ENCODE data around the gene RAET1E. TPM values are rescaled to one million over a fixed set of nuclear protein-coding genes. Genes with fewer than 3 reads are reported as not detected.

Gene RAET1E
- total RNA-seq, 2 donors from 2014 or later, result 0.21 TPM; not detected in 1

DNA sequence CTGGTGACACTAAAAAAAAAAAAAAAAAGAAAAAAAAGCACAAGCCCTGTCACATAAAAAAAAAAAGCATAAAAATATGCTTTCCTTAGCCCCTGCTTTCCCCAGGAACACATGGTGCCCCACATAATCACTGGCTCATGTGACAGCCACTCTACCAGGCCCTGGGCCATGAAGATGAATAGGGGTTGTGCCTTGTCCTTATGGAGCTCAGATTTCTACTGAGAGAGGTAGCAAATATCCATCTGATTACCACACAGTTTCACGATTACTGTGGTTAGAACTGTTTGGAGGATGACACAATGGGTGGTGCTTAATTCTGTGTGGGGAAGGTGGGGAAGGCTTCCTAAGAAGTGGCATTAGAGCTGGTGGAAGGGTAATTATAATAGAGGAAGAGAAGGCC lies 9.3 kb downstream of the RAET1E start:
- intact Hi-C loops (cut with DNase I), result no loop called here
- no peaks in the 10 kb centered on the region for H3K9me3 ChIP-seq
- no peak overlapping the region for H3K27ac ChIP-seq
- no peak overlapping the region for H3K4me3 ChIP-seq
- DNase-seq, result no peak
- no peaks in the 10 kb centered on the region for H3K27me3 ChIP-seq
- H3K36me3 ChIP-seq, result no peaks in the 10 kb centered on the region
- H3K9ac ChIP-seq (ENCODE audit: low read depth in 2 of 2, low read length in 2 of 2), result no peak overlapping the region
- no peaks in the 10 kb centered on the region for H3K4me1 ChIP-seq
- no peak for TF ChIP-seq CTCF (IDR thresholded peaks at IDR 0.05)

DNA sequence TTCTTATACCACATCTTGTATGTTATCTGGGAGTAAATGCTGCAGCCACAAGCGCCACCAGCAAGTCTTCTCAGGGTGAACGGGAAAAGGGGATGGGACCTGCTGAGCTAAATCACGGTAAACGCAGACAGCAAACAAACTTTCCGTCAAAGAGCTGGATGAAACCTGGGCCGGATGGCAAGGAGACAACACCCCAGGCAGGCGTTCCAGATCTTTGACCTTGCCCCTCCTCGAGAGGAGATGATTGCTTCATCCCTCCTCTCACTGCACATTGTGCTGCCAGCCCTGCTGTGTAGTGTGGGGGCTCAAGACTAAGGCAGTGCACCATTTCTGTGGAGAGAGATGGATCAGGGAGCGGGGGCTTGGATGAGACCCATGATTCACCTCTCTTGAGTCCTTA lies 9.8 kb downstream of the RAET1E start:
- Histone ChIP-seq H3K9me3 (no peaks in the 10 kb centered on the region), H3K4me1 (no peaks in the 10 kb centered on the region), H3K4me3 (no peak overlapping the region), H3K36me3 (no peaks in the 10 kb centered on the region), H3K9ac (ENCODE audit: low read depth in 2 of 2, low read length in 2 of 2) (no peak overlapping the region), H3K27ac (no peak overlapping the region), H3K27me3 (no peaks in the 10 kb centered on the region)
- intact Hi-C loops (cut with DNase I), result no loop called here
- peak; percentile 52 for DNase-seq
- TF ChIP-seq CTCF (IDR thresholded peaks at IDR 0.05), result no peak

- H3K4me3 ChIP-seq, result no peak overlapping the region
- no peaks in the 10 kb centered on the region for H3K36me3 ChIP-seq
- H3K4me1 ChIP-seq, result no peaks in the 10 kb centered on the region
- no peak for DNase-seq
- H3K9me3 ChIP-seq, result no peaks in the 10 kb centered on the region
- no peak overlapping the region for H3K9ac ChIP-seq (ENCODE audit: low read depth in 2 of 2, low read length in 2 of 2)
- H3K27me3 ChIP-seq, result no peaks in the 10 kb centered on the region
- no peak for TF ChIP-seq CTCF (IDR thresholded peaks at IDR 0.05)
- intact Hi-C loops (cut with DNase I), result no loop called here
- H3K27ac ChIP-seq, result no peak overlapping the region
These were observed 10.6 kb downstream of the RAET1E start for GRCh38 chr6:149887343-149887742.

DNA sequence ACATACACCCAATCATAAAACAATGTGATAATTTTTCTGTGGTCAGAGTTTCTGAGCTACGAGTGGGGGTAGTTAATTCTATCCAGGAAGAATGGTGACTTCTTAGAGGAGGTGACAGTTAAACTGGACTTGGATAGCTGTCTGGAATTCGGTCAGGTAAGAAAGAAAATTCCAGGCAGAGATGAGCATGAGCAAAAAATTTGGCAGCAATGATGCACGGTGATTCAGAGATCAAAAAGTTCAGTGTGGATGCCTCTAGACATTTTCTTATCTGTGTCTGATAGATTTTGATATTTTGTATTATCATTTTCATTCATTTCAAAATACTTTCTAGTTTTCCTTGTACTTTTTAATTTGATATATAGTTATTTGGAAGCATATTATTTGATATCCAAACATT lies 12.0 kb downstream of the RAET1E start:
- Histone ChIP-seq H3K36me3 (no peaks in the 10 kb centered on the region), H3K4me3 (no peak overlapping the region), H3K9me3 (no peaks in the 10 kb centered on the region), H3K4me1 (no peaks in the 10 kb centered on the region), H3K27me3 (no peaks in the 10 kb centered on the region), H3K27ac (no peak overlapping the region), H3K9ac (ENCODE audit: low read depth in 2 of 2, low read length in 2 of 2) (no peak overlapping the region)
- TF ChIP-seq CTCF (IDR thresholded peaks at IDR 0.05), result no peak
- DNase-seq, result no peak
- intact Hi-C loops (cut with DNase I), result no loop called here

GRCh38 chr6:149884617-149885016 lies 13.3 kb downstream of the RAET1E start:
- no peak overlapping the region for H3K27ac ChIP-seq
- TF ChIP-seq CTCF (IDR thresholded peaks at IDR 0.05), result no peak
- no peaks in the 10 kb centered on the region for H3K36me3 ChIP-seq
- DNase-seq, result no peak
- no peaks in the 10 kb centered on the region for H3K4me1 ChIP-seq
- no peaks in the 10 kb centered on the region for H3K9me3 ChIP-seq
- no peak overlapping the region for H3K9ac ChIP-seq (ENCODE audit: low read depth in 2 of 2, low read length in 2 of 2)
- intact Hi-C loops (cut with DNase I), result no loop called here
- H3K27me3 ChIP-seq, result no peaks in the 10 kb centered on the region
- no peak overlapping the region for H3K4me3 ChIP-seq

- H3K27ac ChIP-seq, result no peak overlapping the region
- no peak for DNase-seq
- no peaks in the 10 kb centered on the region for H3K9me3 ChIP-seq
- H3K27me3 ChIP-seq, result no peaks in the 10 kb centered on the region
- TF ChIP-seq CTCF (IDR thresholded peaks at IDR 0.05), result no peak
- H3K36me3 ChIP-seq, result no peaks in the 10 kb centered on the region
- no peak overlapping the region for H3K4me3 ChIP-seq
- H3K4me1 ChIP-seq, result no peaks in the 10 kb centered on the region
- no peak overlapping the region for H3K9ac ChIP-seq (ENCODE audit: low read depth in 2 of 2, low read length in 2 of 2)
- intact Hi-C loops (cut with DNase I), result no loop called here
These were observed 13.7 kb downstream of the RAET1E start for GRCh38 chr6:149884215-149884614.
